Endothelial cell of umbilical vein (primary cell): ENCODE results near the gene FMO2. TPM values are rescaled to one million over a fixed set of nuclear protein-coding genes. Genes with fewer than 3 reads are reported as not detected.

Source experiments
- BruUV-seq: library from RNA; stranded (reverse); fragments of 400-500 nt; replicated peaks from 2 replicates; lab custom pipeline; 2021; lab: Mats Ljungman, UMichigan
- CTCF ChIA-PET: fragments of 300-600, 350-600 bp; sonication (Branson Sonifier 250); formaldehyde crosslinking; loops from one replicate; lab custom pipeline; 2021; ENCODE audit warnings: antibody characterized with exemption, inconsistent platforms; lab: Charles Lee
- POLR2A ChIA-PET: fragments of 300-600, 350-600 bp; sonication (Branson Sonifier 250); formaldehyde crosslinking; loops from one replicate; lab custom pipeline; 2021; ENCODE audit warnings: antibody characterized with exemption, inconsistent platforms; lab: Charles Lee
- DNase-seq: peaks from one replicate; pipeline ENCODE4 v3.0.0-alpha.2; 2011; ENCODE audit warnings: low read depth, low spot score
- FAIRE-seq: peaks from 2 replicates; lab custom pipeline; 2011; peaks lifted over from hg19 to GRCh38; lab: Jason Lieb, UNC
- H2AFZ ChIP-seq: 2 replicates; pipeline ENCODE4 v1.6.0; 2012; ENCODE audit warnings: low read depth, low read length, control low read depth, inconsistent platforms
- H3K27ac ChIP-seq: 2 replicates; pipeline ENCODE4 v1.5.1; 2011; ENCODE audit warnings: low read depth, mild to moderate bottlenecking, control low read depth, low read length, moderate library complexity; ENCODE audit not compliant: insufficient read depth
- H3K27me3 ChIP-seq, 2 experiments: 2 replicates each; pipeline versions ENCODE4 v1.6.0 to v1.6.1; 2011; ENCODE audit warnings: low read length in 2 of 2, mixed read lengths in 1 of 2; ENCODE audit not compliant: control insufficient read depth in 2 of 2, insufficient read depth in 2 of 2
- H3K36me3 ChIP-seq, 2 experiments: 2 replicates in 1 of 2; 3 replicates in 1 of 2; pipeline ENCODE4 v1.5.1; 2011; ENCODE audit warnings: low read length in 2 of 2, mild to moderate bottlenecking in 1 of 2, moderate library complexity in 1 of 2; ENCODE audit not compliant: control insufficient read depth in 2 of 2, insufficient read depth in 2 of 2; ENCODE audit errors: extremely low read depth in 1 of 2
- H3K4me1 ChIP-seq: 3 replicates; pipeline ENCODE4 v1.5.1; 2011; ENCODE audit warnings: mild to moderate bottlenecking, low read length; ENCODE audit not compliant: control insufficient read depth, insufficient read depth; ENCODE audit errors: extremely low read depth
- H3K4me2 ChIP-seq: 2 replicates; pipeline ENCODE4 v1.6.1; 2011; ENCODE audit warnings: low read length, control low read depth, mixed read lengths; ENCODE audit not compliant: insufficient read depth
- H3K4me3 ChIP-seq, 3 experiments: fragments of 200-600 bp in 1 of 3; sonication (generic), shearing (Covaris generic) in 1 of 3; replicated peaks in 1 of 3; 2 replicates each; pipeline ENCODE4 v1.5.1; 2011 to 2016; ENCODE audit warnings: control low read depth in 3 of 3, low read length in 3 of 3, mild to moderate bottlenecking in 2 of 3, inconsistent platforms in 1 of 3, low read depth in 1 of 3, moderate library complexity in 1 of 3; ENCODE audit not compliant: insufficient read depth in 1 of 3
- H3K79me2 ChIP-seq: 2 replicates; pipeline ENCODE4 v1.6.0; 2012; ENCODE audit warnings: low read length, inconsistent platforms; ENCODE audit not compliant: control insufficient read depth, insufficient read depth
- H3K9ac ChIP-seq: replicated peaks from 2 replicates; pipeline ENCODE3; 2011; ENCODE audit warnings: low read length, control low read depth; ENCODE audit not compliant: insufficient read depth; ENCODE audit errors: extremely low read depth
- H3K9me1 ChIP-seq: replicated peaks from 3 replicates; pipeline ENCODE4 v1.6.0; 2011; ENCODE audit warnings: mild to moderate bottlenecking, low read length; ENCODE audit not compliant: control insufficient read depth, insufficient read depth; ENCODE audit errors: extremely low read depth
- H3K9me3 ChIP-seq: replicated peaks from 2 replicates; pipeline ENCODE4 v1.5.1; 2012; ENCODE audit warnings: low read length, inconsistent platforms; ENCODE audit not compliant: control insufficient read depth, insufficient read depth
- H4K20me1 ChIP-seq: replicated peaks from 2 replicates; pipeline ENCODE3; 2011; ENCODE audit warnings: mild to moderate bottlenecking, low read length; ENCODE audit not compliant: control insufficient read depth, insufficient read depth; ENCODE audit errors: extremely low read depth
- EZH2 ChIP-seq: IDR thresholded peaks from 2 replicates; pipeline ENCODE4 v1.6.1; 2012; ENCODE audit warnings: borderline replicate concordance, low read depth, mild to moderate bottlenecking, moderate library complexity, low read length, inconsistent platforms; ENCODE audit not compliant: severe bottlenecking
- FOS ChIP-seq: IDR thresholded peaks from 2 replicates; pipeline ENCODE4 v1.6.1; 2011; ENCODE audit warnings: mild to moderate bottlenecking, low read length, moderate library complexity, borderline replicate concordance; ENCODE audit not compliant: insufficient read depth
- GATA2 ChIP-seq: IDR thresholded peaks from 2 replicates; pipeline ENCODE4 v1.7.0; 2011; ENCODE audit warnings: low read depth, mild to moderate bottlenecking, moderate library complexity, mixed read lengths, low read length; ENCODE audit not compliant: insufficient read length, insufficient read depth
- JUN ChIP-seq: IDR thresholded peaks from 2 replicates; pipeline ENCODE4 v1.6.1; 2011; ENCODE audit warnings: borderline replicate concordance, low read depth; ENCODE audit not compliant: insufficient read length, insufficient read depth
- MYC ChIP-seq: IDR thresholded peaks from one replicate; pipeline ENCODE4 v1.6.1; 2011; ENCODE audit warnings: mild to moderate bottlenecking, low read depth, low read length
- POLR2A ChIP-seq: IDR thresholded peaks from 2 replicates; pipeline ENCODE4 v1.6.1; 2012; ENCODE audit warnings: low read depth, mild to moderate bottlenecking, control low read depth, low read length
- POLR2AphosphoS5 ChIP-seq: IDR thresholded peaks from 2 replicates; pipeline ENCODE4 v1.6.1; 2012; ENCODE audit warnings: low read depth, mild to moderate bottlenecking, control low read depth, low read length, moderate library complexity; ENCODE audit not compliant: insufficient read depth
- dilution Hi-C: fragments of 300-500 bp; cut with MboI; formaldehyde crosslinking; loops from one replicate; pipeline ENCODE4 v1.15.0; 2019; ENCODE audit warnings: low sequenced_read_pairs; ENCODE audit not compliant: extremely low pct_ligation_motif_present
- intact Hi-C: fragments of 100-400 bp; cut with micrococcal nuclease; formaldehyde crosslinking; loops from one replicate; pipeline ENCODE4 v1.10.0; 2022
- polyA plus RNA-seq, 4 experiments: library from polyadenylated mRNA; depleted of rRNA in 3 of 4; stranded (reverse) in 3 of 4; unstranded in 1 of 4; fragments of >200 nt; gene quantifications; 2 replicates each; pipeline versions ENCODE4 v1.2.1 to v1.2.3, GENCODE V29; 2011 to 2012; ENCODE audit warnings: missing spikeins in 1 of 4
- total RNA-seq: library from RNA; stranded (reverse); gene quantifications from 2 replicates; pipeline ENCODE4 v1.2.3, GENCODE V29; 2021
- TF ChIP-seq, protein P1 (sequence below), 2 donors: IDR thresholded peaks; 1 replicate in 1 of 2; 2 replicates in 1 of 2; pipeline ENCODE4 v1.5.1; 2011; ENCODE audit warnings: low read length in 2 of 2, mild to moderate bottlenecking in 2 of 2, moderate library complexity in 2 of 2, control low read depth in 1 of 2, inconsistent platforms in 1 of 2, low read depth in 1 of 2; ENCODE audit not compliant: insufficient read depth in 1 of 2; ENCODE audit errors: extremely low read depth in 1 of 2
- TF ChIP-seq, protein P2 (sequence below): IDR thresholded peaks from 2 replicates; pipeline ENCODE4 v1.6.1; 2011; ENCODE audit not compliant: insufficient read depth, insufficient read length

FMO2 gene
- total and polyA plus RNA-seq, 2 donors (not counting 3 experiments of a cell fraction or from before 2014, with no cell fraction given): not detected

DNA sequence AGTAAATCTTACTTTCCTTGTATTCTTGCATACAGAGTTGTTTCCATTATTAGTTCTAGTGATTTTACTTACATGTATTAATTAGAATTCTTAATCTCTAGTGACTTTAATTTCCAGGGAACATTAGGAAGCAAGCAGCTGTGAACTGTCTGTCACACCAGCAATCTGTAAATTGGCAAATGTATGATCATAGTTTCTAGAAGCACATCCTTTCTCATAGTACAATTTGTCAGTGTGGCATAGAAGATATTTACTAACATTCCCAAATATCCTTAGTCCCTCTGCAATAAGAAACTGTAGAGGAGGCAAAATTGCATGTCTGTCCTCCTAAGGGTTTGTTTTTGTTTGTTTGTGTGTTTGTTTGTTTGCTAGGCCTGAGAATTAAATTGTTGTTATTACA lies 46.2 kb downstream of the FMO2 start:
- no peaks in the 10 kb centered on the region for H3K9me1 ChIP-seq
- dilution Hi-C loops: no loop called here
- H3K79me2 ChIP-seq: no peaks in the 10 kb centered on the region
- no peak overlapping the region for H3K4me2 ChIP-seq
- POLR2A ChIA-PET: no interaction called here
- H3K4me3 ChIP-seq: no peak overlapping the region
- no peak overlapping the region for H2AFZ ChIP-seq
- no peak overlapping the region for H3K27ac ChIP-seq
- H3K9ac ChIP-seq: no peak overlapping the region
- BruUV-seq: no TSS peak
- no peaks in the 10 kb centered on the region for H3K27me3 ChIP-seq
- intact Hi-C loops: no loop called here
- no peaks in the 10 kb centered on the region for H3K4me1 ChIP-seq
- no peaks in the 10 kb centered on the region for H3K9me3 ChIP-seq
- H3K36me3 ChIP-seq: no peaks in the 10 kb centered on the region
- CTCF ChIA-PET: interaction anchor here (1.1 to 3.6 kb wide), 3 partner anchors 13 to 265 kb away, joined by 3 to 20 read pairs (median 5); no protein-coding TSS in a partner anchor
- FAIRE-seq (no peak), DNase-seq (no peak)
- TF ChIP-seq MYC: no peak
- TF ChIP-seq, protein P1, sequence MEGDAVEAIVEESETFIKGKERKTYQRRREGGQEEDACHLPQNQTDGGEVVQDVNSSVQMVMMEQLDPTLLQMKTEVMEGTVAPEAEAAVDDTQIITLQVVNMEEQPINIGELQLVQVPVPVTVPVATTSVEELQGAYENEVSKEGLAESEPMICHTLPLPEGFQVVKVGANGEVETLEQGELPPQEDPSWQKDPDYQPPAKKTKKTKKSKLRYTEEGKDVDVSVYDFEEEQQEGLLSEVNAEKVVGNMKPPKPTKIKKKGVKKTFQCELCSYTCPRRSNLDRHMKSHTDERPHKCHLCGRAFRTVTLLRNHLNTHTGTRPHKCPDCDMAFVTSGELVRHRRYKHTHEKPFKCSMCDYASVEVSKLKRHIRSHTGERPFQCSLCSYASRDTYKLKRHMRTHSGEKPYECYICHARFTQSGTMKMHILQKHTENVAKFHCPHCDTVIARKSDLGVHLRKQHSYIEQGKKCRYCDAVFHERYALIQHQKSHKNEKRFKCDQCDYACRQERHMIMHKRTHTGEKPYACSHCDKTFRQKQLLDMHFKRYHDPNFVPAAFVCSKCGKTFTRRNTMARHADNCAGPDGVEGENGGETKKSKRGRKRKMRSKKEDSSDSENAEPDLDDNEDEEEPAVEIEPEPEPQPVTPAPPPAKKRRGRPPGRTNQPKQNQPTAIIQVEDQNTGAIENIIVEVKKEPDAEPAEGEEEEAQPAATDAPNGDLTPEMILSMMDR (IDR thresholded peaks at IDR 0.05; ENCODE audit: extremely low read depth in 1 of 2, insufficient read depth in 1 of 2, low read depth in 1 of 2, low read length in 2 of 2): no peak
- no peak for TF ChIP-seq JUN
- TF ChIP-seq FOS: no peak
- TF ChIP-seq, protein P2, sequence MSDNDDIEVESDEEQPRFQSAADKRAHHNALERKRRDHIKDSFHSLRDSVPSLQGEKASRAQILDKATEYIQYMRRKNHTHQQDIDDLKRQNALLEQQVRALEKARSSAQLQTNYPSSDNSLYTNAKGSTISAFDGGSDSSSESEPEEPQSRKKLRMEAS: no peak
- TF ChIP-seq POLR2A: no peak
- no peak for TF ChIP-seq GATA2
- no peak for TF ChIP-seq EZH2
- TF ChIP-seq POLR2AphosphoS5: no peak
- H4K20me1 ChIP-seq: no peaks in the 10 kb centered on the region
